IPS DF 4.7 (cell line): ENCODE data around the gene ANKFN1.
"Not testable (repeated sequence)": the region's sequence is repeated elsewhere in the genome, so short reads cannot be mapped to it uniquely, and the experiment has no call there.

ENCODE experiments used
- DNase-seq: peaks from one replicate; pipeline ENCODE4 v3.0.0-alpha.2; 2013; ENCODE audit warnings: low spot score; ENCODE audit errors: extremely low read depth

Gene ANKFN1

GRCh38 chr17:56325313-56326000, 172.2 kb downstream of the ANKFN1 start:
- DNase-seq = no peak

- no peak for DNase-seq
These were observed 172.7 kb downstream of the ANKFN1 start for GRCh38 chr17:56326001-56326359.

DNA sequence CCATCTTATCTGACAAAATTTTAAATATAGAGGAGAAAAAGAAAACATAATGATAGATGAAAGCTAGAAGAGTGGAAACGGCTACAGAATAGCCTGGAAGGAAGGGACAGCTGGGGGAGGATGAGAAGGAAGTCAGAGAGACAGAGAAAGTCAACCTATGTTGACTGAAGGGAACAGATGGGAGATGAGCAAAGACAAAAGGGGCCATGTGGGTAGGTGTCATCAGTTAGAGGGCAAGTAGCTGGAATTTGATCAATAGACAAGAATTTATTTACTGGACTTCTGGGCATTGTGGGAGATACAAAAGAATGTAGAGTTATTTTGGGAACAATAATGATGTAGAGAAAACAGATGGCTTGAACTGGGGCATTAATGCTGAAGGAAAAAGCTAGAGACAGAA, 194.4 kb downstream of the ANKFN1 start:
- DNase-seq = no peak

GRCh38 chr17:56350592-56350991, 197.3 kb downstream of the ANKFN1 start:
- DNase-seq = no peak

DNA sequence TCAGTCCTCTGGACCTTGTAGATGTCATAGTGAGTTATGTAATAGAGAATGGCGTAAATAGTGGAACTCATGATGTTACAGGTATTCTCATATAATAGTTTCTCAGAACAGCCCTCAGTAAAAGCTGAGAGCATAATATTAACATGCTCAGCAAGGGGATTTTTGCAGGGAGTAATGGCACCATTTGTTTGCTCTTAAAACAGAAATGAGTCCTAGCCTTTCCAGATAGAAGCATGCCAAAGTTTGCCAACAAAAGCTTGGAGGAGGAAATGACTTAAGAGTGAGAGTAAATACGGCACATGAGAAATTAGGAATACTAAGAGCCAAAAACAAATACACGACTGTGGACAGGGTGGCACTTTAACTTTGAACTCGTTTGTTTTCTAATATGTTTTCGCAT, 198.4 kb downstream of the ANKFN1 start:
- DNase-seq = no peak

DNA sequence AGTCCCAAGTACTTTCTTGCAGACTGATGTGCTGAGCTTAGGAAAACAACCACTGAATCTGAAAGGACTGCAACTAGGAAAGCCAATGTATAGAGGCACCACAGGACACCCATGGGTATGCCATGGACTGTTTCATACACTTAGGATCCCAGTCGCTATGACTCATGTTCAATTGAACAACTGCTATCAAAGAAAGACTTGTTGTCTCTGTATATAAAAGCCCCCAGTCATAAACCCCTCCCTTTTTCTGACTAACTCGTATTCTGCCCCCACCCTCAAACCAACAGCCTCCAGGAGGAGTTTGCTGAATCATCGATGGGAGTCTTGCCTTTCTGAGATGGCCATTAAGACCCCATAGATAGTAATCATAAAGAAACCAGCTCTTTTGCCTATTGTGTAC, 205.4 kb downstream of the ANKFN1 start:
- DNase-seq = no peak

- DNase-seq = no peak
These were observed 206.2 kb downstream of the ANKFN1 start for GRCh38 chr17:56359518-56359917.

GRCh38 chr17:56367366-56367765, 214.1 kb downstream of the ANKFN1 start:
- DNase-seq = no peak

DNA sequence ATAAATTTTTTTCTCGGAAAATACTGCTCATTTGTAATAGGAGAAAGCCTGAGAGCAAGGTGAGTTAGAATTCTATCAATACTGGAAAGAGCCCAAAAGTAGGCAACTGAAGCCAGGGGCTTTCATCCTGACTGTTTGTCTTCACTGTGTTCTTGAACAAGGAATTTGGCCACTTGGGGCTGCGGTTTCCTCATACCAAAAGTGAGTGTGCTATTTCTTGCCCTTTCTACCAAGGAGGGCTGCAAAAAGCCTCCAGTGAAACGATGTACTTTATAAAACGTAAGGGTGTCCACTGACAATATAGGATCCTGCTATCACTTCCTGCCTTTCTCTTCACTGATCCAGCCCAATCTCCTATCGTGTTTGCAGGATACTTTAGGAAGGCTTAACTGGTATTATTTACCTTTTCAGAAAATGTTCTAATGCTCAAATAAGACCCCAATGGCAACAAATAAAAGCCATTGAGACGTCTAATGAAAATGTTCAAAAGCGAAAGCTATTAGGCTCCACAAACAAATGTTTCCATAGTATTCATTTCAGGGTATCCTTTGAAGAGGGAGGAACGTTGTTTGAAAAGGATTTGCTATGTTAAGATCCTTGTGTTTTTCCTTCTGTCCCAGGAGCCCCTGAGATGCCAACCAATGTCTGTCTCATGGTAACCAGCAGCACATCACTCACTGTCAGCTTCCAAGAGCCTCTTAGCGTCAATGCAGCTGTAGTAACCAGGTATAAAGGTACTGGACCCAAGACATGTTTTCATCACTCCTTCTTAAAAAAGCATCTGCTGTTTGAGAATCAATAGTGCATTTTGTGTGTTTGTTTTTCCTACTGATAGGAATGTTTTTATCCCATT, 220.9 kb downstream of the ANKFN1 start:
- DNase-seq = no peak

GRCh38 chr17:56389356-56389755, 236.1 kb downstream of the ANKFN1 start:
- DNase-seq = no peak

- no peak for DNase-seq
These were observed 239.0 kb downstream of the ANKFN1 start for GRCh38 chr17:56392321-56392720.

- DNase-seq = no peak
These were observed 239.9 kb downstream of the ANKFN1 start for GRCh38 chr17:56393156-56393555.

- no peak for DNase-seq
These were observed 242.5 kb downstream of the ANKFN1 start for GRCh38 chr17:56395787-56396186.

GRCh38 chr17:56407086-56407485, 253.8 kb downstream of the ANKFN1 start:
- DNase-seq = no peak

GRCh38 chr17:56412356-56412755, 259.1 kb downstream of the ANKFN1 start:
- not testable (repeated sequence) for DNase-seq

DNA sequence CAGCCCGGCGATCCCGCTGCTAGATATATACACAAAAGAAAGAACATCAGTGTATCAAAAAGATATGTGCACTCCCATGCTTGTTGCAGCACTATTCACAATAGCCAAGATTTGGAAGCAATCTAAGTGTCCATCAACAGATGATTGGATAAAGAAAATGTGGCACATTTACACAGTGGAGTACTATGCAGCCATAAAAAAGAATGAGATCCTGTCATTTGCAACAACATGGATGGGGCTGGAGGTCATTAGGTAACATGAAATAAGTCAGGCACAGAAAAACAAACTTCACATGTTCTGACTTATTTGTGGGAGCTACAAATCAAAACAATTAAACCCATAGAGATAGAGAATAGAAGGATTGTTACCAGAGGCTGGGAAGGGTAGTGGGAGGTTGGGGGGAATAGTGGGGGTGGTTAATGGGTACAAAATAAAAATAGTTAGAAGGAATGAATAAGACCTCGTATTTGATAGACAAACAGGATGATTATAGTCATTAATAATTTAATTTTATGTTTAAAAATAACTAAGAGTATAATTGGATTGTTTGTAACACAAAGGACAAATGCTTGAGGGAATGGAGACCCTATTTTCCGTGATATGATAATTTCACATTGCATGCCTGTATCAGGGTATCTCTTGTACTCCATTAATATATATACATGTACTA, 263.5 kb downstream of the ANKFN1 start:
- DNase-seq = no peak

DNA sequence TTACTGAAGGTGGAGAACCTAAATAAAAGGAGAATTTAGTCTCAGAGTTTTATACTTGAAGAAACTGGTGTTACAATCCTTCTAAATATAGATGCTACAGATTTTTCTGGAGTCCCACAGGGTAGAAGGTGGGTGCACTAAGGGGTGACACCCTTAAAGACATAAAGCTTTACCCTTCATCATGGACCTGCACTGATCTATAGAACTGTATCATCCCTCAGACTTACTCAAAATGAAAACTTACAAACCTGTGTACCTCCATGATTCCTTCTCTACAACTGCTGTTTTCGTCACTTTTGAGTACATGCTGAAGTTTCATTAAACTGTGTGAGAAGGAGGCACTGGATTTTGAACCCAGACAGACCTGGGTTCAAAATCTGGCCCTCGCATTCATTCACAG, 270.7 kb downstream of the ANKFN1 start:
- DNase-seq = no peak

DNA sequence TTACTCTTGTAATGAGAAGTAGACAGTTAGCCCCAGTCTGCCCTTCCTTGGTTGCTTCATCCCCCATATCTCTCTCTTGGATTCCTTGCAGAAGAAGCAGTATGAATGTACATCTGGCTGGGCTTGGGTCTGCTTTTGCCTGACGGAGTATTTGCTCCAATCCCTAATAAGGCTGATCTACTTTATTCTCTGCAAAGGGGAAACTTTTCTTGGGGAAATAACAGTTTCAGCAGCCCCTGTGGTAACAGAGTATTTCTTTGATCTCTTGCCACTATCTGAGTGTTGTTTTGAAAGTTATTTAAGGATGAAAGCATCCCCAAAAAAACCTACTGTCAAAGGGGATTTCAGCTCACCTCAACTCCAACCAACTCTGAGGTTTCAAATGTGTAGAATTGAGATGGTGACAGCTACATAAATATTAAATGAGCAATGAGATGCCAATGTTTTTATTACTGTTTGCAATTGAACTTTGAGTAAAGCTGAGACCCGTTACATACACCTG, 271.3 kb downstream of the ANKFN1 start:
- DNase-seq = no peak

GRCh38 chr17:56425483-56425882, 272.2 kb downstream of the ANKFN1 start:
- no peak for DNase-seq

DNA sequence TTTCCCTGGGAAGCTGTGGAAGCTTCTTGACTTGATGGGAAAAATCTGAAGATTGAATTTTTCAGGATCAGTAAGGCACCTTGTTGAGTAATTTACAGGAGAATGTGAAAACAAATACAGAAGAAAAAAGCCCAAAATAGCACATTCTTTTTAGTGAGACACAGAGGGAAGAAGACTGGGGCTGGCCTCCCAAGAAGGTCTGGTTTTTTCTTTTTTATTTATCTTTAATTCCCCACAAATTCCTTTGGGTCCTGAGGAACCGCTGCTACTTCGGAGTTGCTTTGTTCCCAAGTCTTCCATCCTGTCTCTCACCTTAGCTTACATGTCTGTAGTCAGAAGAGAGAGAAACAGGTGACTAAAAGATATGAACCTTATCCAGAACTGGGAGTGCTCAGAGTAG, 273.6 kb downstream of the ANKFN1 start:
- no peak for DNase-seq

- DNase-seq = no peak
These were observed 278.5 kb downstream of the ANKFN1 start for GRCh38 chr17:56431736-56432135.

- DNase-seq = no peak
These were observed 279.2 kb downstream of the ANKFN1 start for GRCh38 chr17:56432443-56432842.
